H1 (cell line): ENCODE data around the gene LIF. TPM values are rescaled to one million over a fixed set of nuclear protein-coding genes. Genes with fewer than 3 reads are reported as not detected.
A peak's percentile ranks its signal among the peaks of the same experiment; 100 is the strongest.

Source experiments
- CTCF ChIA-PET: fragments of 300-600 bp; sonication (Branson Sonifier 250); formaldehyde crosslinking; loops from one replicate; lab custom pipeline; 2021; ENCODE audit not compliant: partially characterized antibody; lab: Charles Lee
- POLR2A ChIA-PET: fragments of 300-600 bp; sonication (Branson Sonifier 250); formaldehyde crosslinking; loops from one replicate; lab custom pipeline; 2021; ENCODE audit warnings: inconsistent platforms; ENCODE audit not compliant: partially characterized antibody; lab: Charles Lee
- DNase-seq, 2 experiments: peaks; one replicate each; pipeline versions ENCODE4 v3.0.0 to v3.0.0-alpha.2; 2010 to 2022; ENCODE audit warnings: low spot score in 2 of 2, low read depth in 1 of 2, mixed read lengths in 1 of 2
- FAIRE-seq: peaks from 2 replicates; lab custom pipeline; 2011; peaks lifted over from hg19 to GRCh38; lab: Jason Lieb, UNC
- H2AFZ ChIP-seq: 2 replicates; pipeline ENCODE4 v1.8.1; 2012; ENCODE audit warnings: low read length, inconsistent platforms
- H2AK5ac ChIP-seq: 2 replicates; pipeline ENCODE4 v1.6.1; 2013; ENCODE audit warnings: low read depth, low read length
- H2BK120ac ChIP-seq: replicated peaks from 2 replicates; pipeline ENCODE3; 2013; ENCODE audit warnings: low read depth, low read length, inconsistent platforms
- H2BK12ac ChIP-seq: 2 replicates; pipeline ENCODE4 v1.6.1; 2013; ENCODE audit warnings: low read depth, low read length
- H2BK15ac ChIP-seq: 2 replicates; pipeline ENCODE4 v1.6.1; 2013; ENCODE audit warnings: low read length
- H2BK20ac ChIP-seq: 2 replicates; pipeline ENCODE4 v1.6.1; 2013; ENCODE audit warnings: low read length
- H2BK5ac ChIP-seq: 2 replicates; pipeline ENCODE4 v1.6.1; 2013; ENCODE audit warnings: low read depth, low read length
- H3K14ac ChIP-seq: 2 replicates; pipeline ENCODE4 v1.6.1; 2013; ENCODE audit warnings: inconsistent platforms; ENCODE audit not compliant: insufficient read length
- H3K18ac ChIP-seq: 2 replicates; pipeline ENCODE4 v1.6.1; 2013; ENCODE audit warnings: low read length; ENCODE audit errors: extremely low read depth
- H3K23ac ChIP-seq: 2 replicates; pipeline ENCODE4 v1.6.1; 2013; ENCODE audit warnings: inconsistent platforms; ENCODE audit not compliant: insufficient read length
- H3K23me2 ChIP-seq: 2 replicates; pipeline ENCODE4 v1.6.1; 2013; ENCODE audit warnings: low read depth, low read length
- H3K27ac ChIP-seq: 2 replicates; pipeline ENCODE4 v1.6.1; 2011; ENCODE audit warnings: low read depth, low read length, inconsistent platforms
- H3K27me3 ChIP-seq, 4 experiments: replicated peaks in 1 of 4; 1 replicate in 1 of 4; 2 replicates in 3 of 4; pipeline versions ENCODE4 v1.6.1 to v1.8.1; 2011 to 2013; ENCODE audit warnings: low read length in 3 of 4, mild to moderate bottlenecking in 3 of 4, inconsistent platforms in 2 of 4, mixed read lengths in 2 of 4, moderate library complexity in 1 of 4; ENCODE audit not compliant: control insufficient read depth in 3 of 4, insufficient read depth in 3 of 4; ENCODE audit errors: extremely low read depth in 1 of 4
- H3K36me3 ChIP-seq, 4 experiments: 2 replicates each; pipeline versions ENCODE4 v1.6.1 to v1.8.1; 2011 to 2013; ENCODE audit warnings: mild to moderate bottlenecking in 4 of 4, low read length in 3 of 4, moderate library complexity in 2 of 4, control low read depth in 1 of 4, inconsistent platforms in 1 of 4; ENCODE audit not compliant: insufficient read depth in 4 of 4, control insufficient read depth in 2 of 4
- H3K4ac ChIP-seq: replicated peaks from 2 replicates; pipeline ENCODE3; 2013; ENCODE audit warnings: low read length, low read depth, mixed read lengths, inconsistent platforms; ENCODE audit not compliant: insufficient read length
- H3K4me1 ChIP-seq, 4 experiments: replicated peaks in 1 of 4; 1 replicate in 1 of 4; 2 replicates in 3 of 4; pipeline versions ENCODE4 v1.6.1 to v1.8.1; 2011 to 2013; ENCODE audit warnings: low read length in 3 of 4, inconsistent platforms in 2 of 4, mixed read lengths in 1 of 4; ENCODE audit not compliant: insufficient read depth in 4 of 4, control insufficient read depth in 3 of 4
- H3K4me2 ChIP-seq, 2 experiments: 2 replicates each; pipeline versions ENCODE4 v1.6.1 to v1.8.1; 2011 to 2013; ENCODE audit warnings: low read depth in 2 of 2, low read length in 2 of 2, control low read depth in 1 of 2, inconsistent platforms in 1 of 2, mild to moderate bottlenecking in 1 of 2; ENCODE audit not compliant: insufficient read depth in 1 of 2
- H3K4me3 ChIP-seq, 4 experiments: fragments of 200-600, 300-600 bp in 1 of 4; sonication (generic), shearing (Covaris generic), sonication (Bioruptor Twin) in 1 of 4; 2 replicates each; pipeline versions ENCODE4 v1.5.1 to v1.8.1; 2011 to 2016; ENCODE audit warnings: low read length in 4 of 4, low read depth in 3 of 4, control low read depth in 2 of 4, inconsistent platforms in 2 of 4, mild to moderate bottlenecking in 2 of 4, mixed read lengths in 1 of 4, moderate library complexity in 1 of 4; ENCODE audit not compliant: insufficient read depth in 2 of 4; ENCODE audit errors: extremely low read depth in 1 of 4
- H3K56ac ChIP-seq: replicated peaks from 2 replicates; pipeline ENCODE3; 2013; ENCODE audit warnings: low read depth, mild to moderate bottlenecking, mixed read lengths, low read length, inconsistent platforms; ENCODE audit not compliant: insufficient read length
- H3K79me1 ChIP-seq: 2 replicates; pipeline ENCODE4 v1.6.1; 2013; ENCODE audit warnings: low read depth, low read length, control low read depth
- H3K79me2 ChIP-seq, 2 experiments: 2 replicates each; pipeline versions ENCODE4 v1.6.1 to v1.8.1; 2012 to 2013; ENCODE audit warnings: low read length in 2 of 2, mild to moderate bottlenecking in 2 of 2, inconsistent platforms in 1 of 2; ENCODE audit not compliant: insufficient read depth in 2 of 2, control insufficient read depth in 1 of 2
- H3K9ac ChIP-seq, 4 experiments: replicated peaks in 1 of 4; 1 replicate in 1 of 4; 2 replicates in 3 of 4; pipeline versions ENCODE4 v1.6.1 to v1.8.1; 2011 to 2013; ENCODE audit warnings: low read depth in 3 of 4, low read length in 3 of 4, control low read depth in 2 of 4, mild to moderate bottlenecking in 2 of 4, moderate library complexity in 2 of 4, inconsistent platforms in 1 of 4; ENCODE audit errors: extremely low read depth in 1 of 4
- H3K9me3 ChIP-seq, 2 experiments: 2 replicates each; pipeline versions ENCODE4 v1.6.1 to v1.8.1; 2012 to 2013; ENCODE audit warnings: mild to moderate bottlenecking in 2 of 2, moderate library complexity in 2 of 2, control low read depth in 1 of 2, inconsistent platforms in 1 of 2, low read depth in 1 of 2, low read length in 1 of 2, mixed read lengths in 1 of 2; ENCODE audit not compliant: insufficient read depth in 2 of 2
- H4K20me1 ChIP-seq, 2 experiments: replicated peaks in 1 of 2; 2 replicates each; pipeline versions ENCODE3 to v1.8.1; 2011 to 2013; ENCODE audit warnings: inconsistent platforms in 2 of 2, low read length in 2 of 2, mild to moderate bottlenecking in 1 of 2; ENCODE audit not compliant: insufficient read depth in 2 of 2, control insufficient read depth in 1 of 2
- H4K5ac ChIP-seq: 2 replicates; pipeline ENCODE4 v1.6.1; 2013; ENCODE audit warnings: low read length, low read depth, mixed read lengths, inconsistent platforms; ENCODE audit not compliant: insufficient read length
- H4K8ac ChIP-seq: 2 replicates; pipeline ENCODE4 v1.8.0; 2013; ENCODE audit warnings: mild to moderate bottlenecking, moderate library complexity, low read length, inconsistent platforms; ENCODE audit not compliant: insufficient read depth; ENCODE audit errors: extremely low read depth
- H4K91ac ChIP-seq: replicated peaks from 2 replicates; pipeline ENCODE3; 2013; ENCODE audit warnings: low read length, mixed read lengths, inconsistent platforms; ENCODE audit not compliant: insufficient read length
- SAP30 ChIP-seq: fragments of 300-600 bp; sonication (generic); IDR thresholded peaks from 2 replicates; pipeline ENCODE4 v1.7.1; 2012; ENCODE audit warnings: low read length, moderate library complexity, mild to moderate bottlenecking, inconsistent platforms; ENCODE audit not compliant: insufficient read depth, insufficient replicate concordance
- WGBS, 2 experiments: shearing (Covaris generic) in 1 of 2; methylation state at CpG; one replicate each; pipeline versions ENCODE4 v1.1.6 to v1.1.7; 2013 to 2015; ENCODE audit warnings: low lambda C conversion rate in 2 of 2, mixed read lengths in 2 of 2, inconsistent platforms in 1 of 2, low coverage in 1 of 2, missing lambda C conversion rate in 1 of 2; ENCODE audit not compliant: insufficient replicate concordance in 2 of 2, insufficient coverage in 1 of 2, insufficient read length in 1 of 2; ENCODE audit errors: extremely low coverage in 1 of 2, missing lambda C conversion rate in 1 of 2; 5-methylcytosine and 5-hydroxymethylcytosine counted together
- polyA plus RNA-seq, 7 experiments: library from polyadenylated mRNA; depleted of rRNA in 3 of 7; stranded (reverse) in 5 of 7; unstranded in 2 of 7; fragments of >200 nt in 5 of 7; fragments of 200-250 nt in 2 of 7; gene quantifications; 1 replicate in 5 of 7; 2 replicates in 1 of 7; 4 replicates in 1 of 7; pipeline versions ENCODE4 v1.2.1 to v1.2.3, GENCODE V29; 2011 to 2013; ENCODE audit warnings: missing spikeins in 2 of 7, mixed read lengths in 2 of 7
- total RNA-seq: library from RNA; stranded (reverse); fragmentation: NEBNext Ultra II Directional; extraction: Animal tissue kit (Norgen Biotek cat#: 25700); gene quantifications from 2 replicates; pipeline ENCODE4 v1.2.1, GENCODE V29; 2021
- TF ChIP-seq, protein P1 (sequence below): IDR thresholded peaks from 2 replicates; pipeline ENCODE4 v1.6.1; 2012; ENCODE audit warnings: inconsistent platforms

LIF gene
- total and polyA plus RNA-seq, 2 of the 8 experiments (the other 6 are each of a cell fraction or from before 2014, with no cell fraction given), result 3.3 to 3.5 TPM

DNA sequence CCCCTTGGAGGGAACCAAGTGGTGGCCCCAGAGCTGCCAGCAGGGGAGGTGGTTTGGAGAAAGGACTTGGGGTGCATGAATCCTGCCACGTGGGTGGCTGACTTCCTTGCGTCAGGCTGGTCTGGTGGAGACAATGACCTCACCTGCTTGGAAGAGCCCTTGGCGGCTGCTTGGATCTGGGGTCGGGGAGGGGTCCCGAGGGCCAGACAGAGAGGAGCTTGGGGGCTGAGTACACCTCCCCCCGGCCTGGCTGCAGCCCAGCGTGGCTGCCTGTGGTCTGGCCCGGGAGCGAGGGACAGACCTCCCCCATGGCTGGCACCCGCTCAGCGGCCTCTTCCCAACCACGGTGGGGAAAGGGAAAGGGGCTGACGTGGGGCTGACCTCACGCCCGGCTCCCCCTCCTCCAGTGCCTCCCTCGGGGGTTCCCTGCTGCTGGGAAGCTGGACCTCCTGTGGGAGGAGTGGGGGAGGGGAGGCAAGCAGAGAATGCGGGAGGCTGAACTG is 13.8 kb downstream of the LIF start:
- Histone ChIP-seq H2BK120ac (no peak overlapping the region), H4K8ac (peak overlapping the region; percentile 63; the same call in 1 of the 2 replicates), H4K91ac (no peak overlapping the region), H3K4me1 (peaks cover 11 to 27% (median 18%) of the 10 kb centered on the region in 4 experiments), H2BK5ac (peak overlapping the region; percentile 24; the same call in 1 of the 2 replicates), H3K4ac (no peak overlapping the region), H3K23me2 (no peaks in the 10 kb centered on the region), H3K56ac (no peak overlapping the region), H3K9me3 (no peaks in the 10 kb centered on the region), H4K5ac (no peak overlapping the region), H3K14ac (no peak overlapping the region), H4K20me1 (no peaks in the 10 kb centered on the region), H2AK5ac (no peak overlapping the region), H3K9ac (no peak overlapping the region), H3K36me3 (no peaks in the 10 kb centered on the region), H3K4me3 (no peak overlapping the region), H2BK12ac (peak overlapping the region; percentile 39; the same call in 1 of the 2 replicates), H2AFZ (no peak overlapping the region), H3K18ac (peak overlapping the region; percentile 38), H3K27ac (no peak overlapping the region), H3K79me1 (no peaks in the 10 kb centered on the region), H3K27me3 (no peaks in the 10 kb centered on the region), H2BK15ac (peak overlapping the region; percentile 81), H3K4me2 (no peak overlapping the region), H3K23ac (no peak overlapping the region), H3K79me2 (no peaks in the 10 kb centered on the region), H2BK20ac (peak overlapping the region; percentile 90; the same call in 1 of the 2 replicates)
- ChIA-PET CTCF (interaction anchor here (0.5 to 3.9 kb wide), 6 partner anchors 8 to 543 kb away, joined by 3 to 15 read pairs (median 4); no protein-coding TSS in a partner anchor), POLR2A (interaction anchor here (1.0 to 1.4 kb wide), 3 partner anchors 11 to 34 kb away, joined by 3 read pairs; no protein-coding TSS in a partner anchor)
- WGBS, 2 experiments, result 83% methylated on average over 16 of the region's 17 CpGs; no CpG with 5 or more reads in 1 of the 2 experiments
- DNase-seq, result no peak
- FAIRE-seq, result no peak
- no peak for TF ChIP-seq SAP30
- TF ChIP-seq, protein P1, sequence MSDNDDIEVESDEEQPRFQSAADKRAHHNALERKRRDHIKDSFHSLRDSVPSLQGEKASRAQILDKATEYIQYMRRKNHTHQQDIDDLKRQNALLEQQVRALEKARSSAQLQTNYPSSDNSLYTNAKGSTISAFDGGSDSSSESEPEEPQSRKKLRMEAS, result peak; percentile 18; the same call in 1 of the 2 replicates
